T-helper 2 cell treated with Interferon-gamma antibody and Interleukin-4, amounts not matched to agents 100 ng/mL and 5 ng/mL, for 36 hours (primary cell): ENCODE measurements around the gene SPATA1. TPM values are rescaled to one million over a fixed set of nuclear protein-coding genes. Genes with fewer than 3 reads are reported as not detected.
"Not testable (repeated sequence)": the region's sequence is repeated elsewhere in the genome, so short reads cannot be mapped to it uniquely, and the experiment has no call there.

ENCODE experiments used
- intact Hi-C: fragments of 100-400 bp; cut with micrococcal nuclease; formaldehyde crosslinking; loops from one replicate; pipeline ENCODE4 v1.15.1; 2023
- total RNA-seq: library from RNA; stranded (reverse); gene quantifications from 2 replicates; pipeline ENCODE4 v1.2.3, GENCODE V29; 2022

SPATA1 gene
- total RNA-seq, 1 donor from 2014 or later: 1.8 TPM

- intact Hi-C loops: no loop called here
Observed at GRCh38 chr1:84584126-84584525, 77.9 kb downstream of the SPATA1 start.

GRCh38 chr1:84585803-84586202 lies 79.6 kb downstream of the SPATA1 start:
- intact Hi-C loops: no loop called here

GRCh38 chr1:84587099-84587498 lies 80.9 kb downstream of the SPATA1 start:
- intact Hi-C loops: no loop called here

GRCh38 chr1:84594959-84595358 lies 88.8 kb downstream of the SPATA1 start:
- intact Hi-C loops: not testable (repeated sequence)

GRCh38 chr1:84597011-84597410 lies 90.8 kb downstream of the SPATA1 start:
- intact Hi-C loops: no loop called here

- intact Hi-C loops: no loop called here
Observed at GRCh38 chr1:84598418-84598817, 92.2 kb downstream of the SPATA1 start.

- intact Hi-C loops: no loop called here
Observed at GRCh38 chr1:84598846-84599741, 92.9 kb downstream of the SPATA1 start.

- intact Hi-C loops: no loop called here
Observed at GRCh38 chr1:84600796-84601195, 94.6 kb downstream of the SPATA1 start.

- intact Hi-C loops: no loop called here
Observed at GRCh38 chr1:84603223-84603622, 97.0 kb downstream of the SPATA1 start.

- intact Hi-C loops: no loop called here
Observed at GRCh38 chr1:84603941-84604830, 98.0 kb downstream of the SPATA1 start.

GRCh38 chr1:84605157-84605556 lies 99.0 kb downstream of the SPATA1 start:
- intact Hi-C loops: no loop called here

GRCh38 chr1:84606977-84607376 lies 100.8 kb downstream of the SPATA1 start:
- intact Hi-C loops: no loop called here

- intact Hi-C loops: no loop called here
Observed at GRCh38 chr1:84611091-84611490, 104.9 kb downstream of the SPATA1 start.

GRCh38 chr1:84611796-84612195 lies 105.6 kb downstream of the SPATA1 start:
- intact Hi-C loops: no loop called here

GRCh38 chr1:84613026-84613425 lies 106.8 kb downstream of the SPATA1 start:
- intact Hi-C loops: no loop called here

- intact Hi-C loops: no loop called here
Observed at GRCh38 chr1:84613887-84614286, 107.7 kb downstream of the SPATA1 start.

- intact Hi-C loops: no loop called here
Observed at GRCh38 chr1:84615790-84616189, 109.6 kb downstream of the SPATA1 start.

Other genes starting within 250 kb of the SPATA1 start
- 0.36 TPM in 1 of 2 replicates, not detected in the other for gene SAMD13, start 204.7 kb upstream of the SPATA1 start, total RNA-seq
- not detected in 2 replicates for gene DNASE2B, start 107.9 kb upstream of the SPATA1 start, total RNA-seq
- gene RPF1, start 27.1 kb upstream of the SPATA1 start, total RNA-seq: 43.9 and 50.1 TPM in 2 replicates
- 88.9 and 97.3 TPM in 2 replicates for gene GNG5, start 195 bp downstream of the SPATA1 start, total RNA-seq
- gene CTBS, start 68.1 kb downstream of the SPATA1 start, total RNA-seq: 16.9 and 18.6 TPM in 2 replicates
- 17.0 and 18.4 TPM in 2 replicates for gene SSX2IP, start 184.1 kb downstream of the SPATA1 start, total RNA-seq